Type B pancreatic cell (in vitro differentiated cells): ENCODE results near the gene MAST4. TPM values are rescaled to one million over a fixed set of nuclear protein-coding genes. Genes with fewer than 3 reads are reported as not detected.
"Not testable (repeated sequence)": the region's sequence is repeated elsewhere in the genome, so short reads cannot be mapped to it uniquely, and the experiment has no call there.

Source experiments
- DNase-seq: peaks from one replicate; pipeline ENCODE4 v3.0.0; 2021; ENCODE audit warnings: mixed read lengths; ENCODE audit not compliant: unreplicated experiment; ENCODE audit errors: extremely low spot score
- H3K27ac Mint-ChIP-seq: 2 replicates; pipeline ENCODE4 v1.8.0; 2021; ENCODE audit warnings: mild to moderate bottlenecking, mixed read lengths
- H3K27me3 Mint-ChIP-seq: 2 replicates; pipeline ENCODE4 v1.8.0; 2021; ENCODE audit warnings: mixed read lengths
- H3K36me3 Mint-ChIP-seq: 2 replicates; pipeline ENCODE4 v1.8.0; 2021; ENCODE audit warnings: mixed read lengths
- H3K4me1 Mint-ChIP-seq: one replicate; pipeline ENCODE4 v1.8.0; 2021; ENCODE audit warnings: mixed read lengths; ENCODE audit not compliant: unreplicated experiment
- H3K4me3 Mint-ChIP-seq: 2 replicates; pipeline ENCODE4 v1.8.0; 2021; ENCODE audit warnings: mild to moderate bottlenecking, mixed read lengths
- H3K9me3 Mint-ChIP-seq: 2 replicates; pipeline ENCODE4 v1.8.0; 2021; ENCODE audit warnings: mixed read lengths
- CTCF ChIP-seq: fragments of 200-600 bp; sonication (generic); conservative IDR thresholded peaks from 2 replicates; pipeline ENCODE4 v1.5.0; 2021; ENCODE audit warnings: antibody characterized with exemption, mild to moderate bottlenecking
- total RNA-seq: library from RNA; stranded (reverse); gene quantifications from 2 replicates; pipeline ENCODE4 v1.2.1, GENCODE V29; 2021; ENCODE audit warnings: low replicate concordance

MAST4 gene
- total RNA-seq, 1 donor from 2014 or later, result 23.0 TPM

GRCh38 chr5:67115817-67116216 is 519.6 kb downstream of the MAST4 start:
- H3K4me3 Mint-ChIP-seq, result no peak overlapping the region
- H3K4me1 Mint-ChIP-seq, result peaks cover 13% of the 10 kb centered on the region
- DNase-seq, result no peak
- no peak overlapping the region for H3K27ac Mint-ChIP-seq
- no peaks in the 10 kb centered on the region for H3K27me3 Mint-ChIP-seq
- no peaks in the 10 kb centered on the region for H3K9me3 Mint-ChIP-seq
- TF ChIP-seq CTCF, result no peak
- peaks cover 18% of the 10 kb centered on the region for H3K36me3 Mint-ChIP-seq

GRCh38 chr5:67118050-67118620 is 521.9 kb downstream of the MAST4 start:
- Mint-ChIP-seq H3K27ac (no peak overlapping the region), H3K9me3 (no peaks in the 10 kb centered on the region), H3K4me1 (peaks cover 7% of the 10 kb centered on the region), H3K36me3 (peaks cover 12% of the 10 kb centered on the region), H3K27me3 (no peaks in the 10 kb centered on the region), H3K4me3 (no peak overlapping the region)
- DNase-seq, result no peak
- TF ChIP-seq CTCF, result no peak

DNA sequence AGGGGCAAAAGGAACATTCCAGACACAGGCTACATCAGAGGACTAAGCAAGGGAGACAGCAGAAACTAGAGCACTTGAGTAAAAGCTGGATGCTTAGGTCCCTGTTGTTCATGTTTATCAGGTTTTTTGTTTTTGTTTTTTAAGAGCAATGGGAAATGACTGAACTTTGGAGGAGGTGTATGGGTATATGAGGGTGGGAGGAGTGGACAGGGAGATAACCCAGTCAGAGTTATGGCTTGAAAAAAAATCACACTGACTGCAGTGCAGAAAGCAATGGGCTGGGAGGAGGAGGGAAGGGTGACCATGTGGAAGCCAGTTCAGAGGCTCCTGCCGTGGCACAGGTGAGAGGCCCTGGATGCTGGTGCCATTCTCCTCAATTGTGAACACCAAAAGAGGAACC is 522.8 kb downstream of the MAST4 start:
- Mint-ChIP-seq H3K27ac (no peak overlapping the region), H3K27me3 (no peaks in the 10 kb centered on the region), H3K4me1 (peaks cover 7% of the 10 kb centered on the region), H3K4me3 (no peak overlapping the region), H3K9me3 (no peaks in the 10 kb centered on the region), H3K36me3 (peaks cover 15% of the 10 kb centered on the region)
- no peak for TF ChIP-seq CTCF
- DNase-seq, result no peak

- TF ChIP-seq CTCF, result no peak
- DNase-seq, result no peak
- no peaks in the 10 kb centered on the region for H3K9me3 Mint-ChIP-seq
- peaks cover 20% of the 10 kb centered on the region for H3K36me3 Mint-ChIP-seq
- H3K27ac Mint-ChIP-seq, result no peak overlapping the region
- peaks cover 7% of the 10 kb centered on the region for H3K4me1 Mint-ChIP-seq
- H3K27me3 Mint-ChIP-seq, result no peaks in the 10 kb centered on the region
- H3K4me3 Mint-ChIP-seq, result no peak overlapping the region
Observed at GRCh38 chr5:67120032-67120431, 523.8 kb downstream of the MAST4 start.

DNA sequence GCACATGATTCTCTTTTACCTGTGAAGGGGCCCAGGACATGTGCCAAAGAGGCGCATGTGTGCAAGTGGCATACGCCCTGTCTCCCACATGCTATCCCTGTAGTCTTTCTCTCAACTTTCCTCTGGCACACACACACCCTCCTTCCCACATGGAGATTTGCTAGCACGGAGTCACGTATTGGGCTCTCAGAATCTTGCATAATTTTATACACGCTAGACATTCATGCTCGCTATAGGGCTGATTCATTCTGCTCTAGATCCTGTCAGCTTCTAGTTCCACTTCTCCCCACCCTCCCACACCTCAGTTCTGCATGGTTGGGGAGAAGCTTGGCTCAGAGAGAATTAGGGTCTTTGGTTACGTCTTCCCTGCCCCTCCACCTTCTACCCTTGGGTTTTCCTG is 527.6 kb downstream of the MAST4 start:
- H3K27ac Mint-ChIP-seq, result peak overlapping the region; percentile 2
- H3K4me3 Mint-ChIP-seq, result no peak overlapping the region
- peaks cover 35% of the 10 kb centered on the region for H3K36me3 Mint-ChIP-seq
- peaks cover 5% of the 10 kb centered on the region for H3K9me3 Mint-ChIP-seq
- no peak for DNase-seq
- no peaks in the 10 kb centered on the region for H3K27me3 Mint-ChIP-seq
- no peak for TF ChIP-seq CTCF
- peaks cover 7% of the 10 kb centered on the region for H3K4me1 Mint-ChIP-seq

GRCh38 chr5:67124556-67124955 is 528.4 kb downstream of the MAST4 start:
- peaks cover 5% of the 10 kb centered on the region for H3K4me1 Mint-ChIP-seq
- no peak for DNase-seq
- no peak for TF ChIP-seq CTCF
- H3K27ac Mint-ChIP-seq, result no peak overlapping the region
- H3K9me3 Mint-ChIP-seq, result peaks cover 5% of the 10 kb centered on the region
- H3K27me3 Mint-ChIP-seq, result no peaks in the 10 kb centered on the region
- peaks cover 30% of the 10 kb centered on the region for H3K36me3 Mint-ChIP-seq
- no peak overlapping the region for H3K4me3 Mint-ChIP-seq

- H3K27me3 Mint-ChIP-seq, H3K4me3 Mint-ChIP-seq, H3K27ac Mint-ChIP-seq, H3K4me1 Mint-ChIP-seq, H3K9me3 Mint-ChIP-seq, DNase-seq: not testable (repeated sequence)
- H3K36me3 Mint-ChIP-seq, result peaks cover 31% of the 10 kb centered on the region
Observed at GRCh38 chr5:67127347-67127895, 531.2 kb downstream of the MAST4 start.
